Kidney (tissue), 14 donors: ENCODE measurements around the gene ENOX1. TPM values are rescaled to one million over a fixed set of nuclear protein-coding genes. Genes with fewer than 3 reads are reported as not detected.
A peak's percentile ranks its signal among the peaks of the same experiment; 100 is the strongest.

Experiments
- DNase-seq, 5 donors: peaks; one replicate each; pipeline ENCODE4 v3.0.0-alpha.2; 2013 to 2020
- FAIRE-seq: peaks from 2 replicates; lab custom pipeline; 2012; peaks lifted over from hg19 to GRCh38; lab: Jason Lieb, UNC
- H3K27ac ChIP-seq, 2 donors: one replicate each; pipeline ENCODE4 v1.7.0; 2013; ENCODE audit warnings: low read depth in 2 of 2, low read length in 2 of 2, inconsistent platforms in 1 of 2
- H3K27me3 ChIP-seq: one replicate; pipeline ENCODE4 v1.7.1; 2013; ENCODE audit warnings: low read length, inconsistent platforms; ENCODE audit not compliant: control insufficient read depth, insufficient read depth
- H3K36me3 ChIP-seq, 3 donors: one replicate each; pipeline versions ENCODE4 v1.7.0 to v1.7.1; 2013; ENCODE audit warnings: low read length in 3 of 3, control low read depth in 1 of 3, inconsistent platforms in 1 of 3; ENCODE audit not compliant: insufficient read depth in 3 of 3, control insufficient read depth in 2 of 3
- H3K4me1 ChIP-seq, 3 donors: one replicate each; pipeline versions ENCODE4 v1.7.0 to v1.7.1; 2013; ENCODE audit warnings: low read length in 3 of 3, inconsistent platforms in 1 of 3, low read depth in 1 of 3; ENCODE audit not compliant: control insufficient read depth in 2 of 3, insufficient read depth in 2 of 3
- H3K4me3 ChIP-seq, 3 donors: one replicate each; pipeline versions ENCODE4 v1.7.0 to v1.8.1; 2013; ENCODE audit warnings: low read length in 3 of 3, control low read depth in 1 of 3, inconsistent platforms in 1 of 3
- H3K9ac ChIP-seq, 3 donors: one replicate each; pipeline versions ENCODE4 v1.7.0 to v1.7.1; 2013; ENCODE audit warnings: low read length in 3 of 3, control low read depth in 1 of 3, inconsistent platforms in 1 of 3
- H3K9me3 ChIP-seq, 3 donors: one replicate each; pipeline versions ENCODE4 v1.7.0 to v1.7.1; 2013; ENCODE audit warnings: low read length in 3 of 3, control low read depth in 1 of 3, inconsistent platforms in 1 of 3; ENCODE audit not compliant: control insufficient read depth in 2 of 3, insufficient read depth in 1 of 3
- intact Hi-C: fragments of 100-400 bp; cut with DNase I; formaldehyde crosslinking; loops from one replicate; pipeline ENCODE4 v1.11.1; 2022
- polyA plus RNA-seq: library from polyadenylated mRNA; stranded (reverse); fragments of 350-450 nt; fragmentation: Illumina TruSeq; extraction: RNeasy Lipid Tissue Mini Kit (QIAGEN cat#74804); gene quantifications from one replicate; pipeline ENCODE4 v1.2.3, GENCODE V29; 2014; ENCODE audit warnings: low read depth, low replicate concordance; ENCODE audit not compliant: insufficient read depth
- total RNA-seq: library from RNA; stranded (reverse); fragmentation: NEBNext Ultra II Directional; extraction: Animal tissue kit (Norgen Biotek cat#: 25700); gene quantifications from one replicate; pipeline ENCODE4 v1.2.1, GENCODE V29; 2021
- TF ChIP-seq, protein P1 (sequence below): IDR thresholded peaks from 3 replicates; pipeline ENCODE4 v1.5.1; 2012; ENCODE audit warnings: mild to moderate bottlenecking, moderate library complexity, borderline replicate concordance; ENCODE audit not compliant: insufficient read depth; ENCODE audit errors: extremely low read depth
- donor health status: control.
- donor health status: control.
- donor health status: control.
- donor health status: control.
- donor health status: control.
- donor health status: DM: yes; HTN: yes; CAD: no.
- donor health status: Normal renal cell carcinoma (clear cell type).

The ENOX1 gene
- total and polyA plus RNA-seq, 2 donors from 2014 or later = 4.9 to 6.8 TPM

DNA sequence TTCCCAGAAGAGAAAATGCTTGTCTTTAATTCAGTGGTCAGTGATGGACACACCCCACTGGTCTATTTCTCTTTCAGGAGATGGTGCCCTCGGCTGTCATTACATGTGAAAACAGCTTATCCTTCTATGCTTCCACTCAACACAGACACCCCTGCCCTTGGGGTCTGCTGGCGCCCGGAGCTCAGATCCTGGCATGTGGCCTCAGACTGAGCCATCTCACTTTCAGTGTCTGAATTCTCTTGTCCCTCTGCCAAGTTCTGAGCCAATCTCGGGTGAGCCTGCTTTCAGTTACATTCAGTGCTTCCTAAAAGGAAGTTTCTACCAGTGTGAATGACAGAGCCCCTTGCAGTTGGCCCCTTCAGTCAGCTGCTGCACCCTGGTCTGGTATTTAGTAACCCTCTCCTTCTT, 469.8 kb downstream of the ENOX1 start:
- intact Hi-C loops = no loop called here
- Histone ChIP-seq H3K4me3 (peak overlapping the region in 1 of 3 donors; percentile 9), H3K4me1 (peaks cover 0 to 6% (median 0%) of the 10 kb centered on the region in 3 donors), H3K27me3 (no peaks in the 10 kb centered on the region), H3K27ac (no peak overlapping the region), H3K36me3 (no peaks in the 10 kb centered on the region), H3K9ac (no peak overlapping the region), H3K9me3 (no peaks in the 10 kb centered on the region)
- TF ChIP-seq, protein P1, sequence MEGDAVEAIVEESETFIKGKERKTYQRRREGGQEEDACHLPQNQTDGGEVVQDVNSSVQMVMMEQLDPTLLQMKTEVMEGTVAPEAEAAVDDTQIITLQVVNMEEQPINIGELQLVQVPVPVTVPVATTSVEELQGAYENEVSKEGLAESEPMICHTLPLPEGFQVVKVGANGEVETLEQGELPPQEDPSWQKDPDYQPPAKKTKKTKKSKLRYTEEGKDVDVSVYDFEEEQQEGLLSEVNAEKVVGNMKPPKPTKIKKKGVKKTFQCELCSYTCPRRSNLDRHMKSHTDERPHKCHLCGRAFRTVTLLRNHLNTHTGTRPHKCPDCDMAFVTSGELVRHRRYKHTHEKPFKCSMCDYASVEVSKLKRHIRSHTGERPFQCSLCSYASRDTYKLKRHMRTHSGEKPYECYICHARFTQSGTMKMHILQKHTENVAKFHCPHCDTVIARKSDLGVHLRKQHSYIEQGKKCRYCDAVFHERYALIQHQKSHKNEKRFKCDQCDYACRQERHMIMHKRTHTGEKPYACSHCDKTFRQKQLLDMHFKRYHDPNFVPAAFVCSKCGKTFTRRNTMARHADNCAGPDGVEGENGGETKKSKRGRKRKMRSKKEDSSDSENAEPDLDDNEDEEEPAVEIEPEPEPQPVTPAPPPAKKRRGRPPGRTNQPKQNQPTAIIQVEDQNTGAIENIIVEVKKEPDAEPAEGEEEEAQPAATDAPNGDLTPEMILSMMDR = no peak
- no peak for FAIRE-seq
- peak in 2 of 5 donors; percentile 21 to 70 for DNase-seq

DNA sequence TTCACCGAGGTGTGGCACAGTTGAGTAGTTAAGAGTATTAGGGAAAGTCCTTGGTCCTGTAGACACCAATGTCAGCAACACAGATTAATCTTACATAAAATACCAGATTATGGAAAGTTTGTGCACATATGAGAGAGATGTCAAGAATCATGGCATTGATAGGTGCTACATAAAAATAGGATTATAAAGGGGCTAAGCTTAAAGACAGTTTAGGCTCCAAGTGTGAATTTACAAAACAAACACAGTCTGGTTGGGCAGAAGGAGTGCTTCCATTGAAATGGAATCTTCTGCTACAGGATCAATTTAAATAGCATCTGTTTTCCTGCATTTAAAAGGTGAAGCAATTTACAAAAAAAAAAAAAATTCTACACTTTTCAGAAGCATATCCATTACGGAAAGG, 470.5 kb downstream of the ENOX1 start:
- H3K4me1 ChIP-seq = peaks cover 0 to 6% (median 0%) of the 10 kb centered on the region in 3 donors
- no peaks in the 10 kb centered on the region for H3K36me3 ChIP-seq
- DNase-seq (no peak), FAIRE-seq (no peak)
- TF ChIP-seq, protein P1 = no peak
- no peaks in the 10 kb centered on the region for H3K9me3 ChIP-seq
- H3K4me3 ChIP-seq = no peak overlapping the region
- H3K9ac ChIP-seq = no peak overlapping the region
- no peak overlapping the region for H3K27ac ChIP-seq
- intact Hi-C loops = no loop called here
- H3K27me3 ChIP-seq = no peaks in the 10 kb centered on the region

- H3K4me3 ChIP-seq = no peak overlapping the region
- no peaks in the 10 kb centered on the region for H3K9me3 ChIP-seq
- H3K27me3 ChIP-seq = no peaks in the 10 kb centered on the region
- peaks cover 0 to 6% (median 0%) of the 10 kb centered on the region in 3 donors for H3K4me1 ChIP-seq
- intact Hi-C loops = no loop called here
- H3K27ac ChIP-seq = no peak overlapping the region
- FAIRE-seq = no peak
- TF ChIP-seq, protein P1 = no peak
- DNase-seq = no peak
- no peaks in the 10 kb centered on the region for H3K36me3 ChIP-seq
- H3K9ac ChIP-seq = no peak overlapping the region
Measured at GRCh38 chr13:43315522-43315921, 471.2 kb downstream of the ENOX1 start.

- Histone ChIP-seq H3K27me3 (no peaks in the 10 kb centered on the region), H3K4me3 (no peak overlapping the region), H3K9ac (no peak overlapping the region), H3K9me3 (no peaks in the 10 kb centered on the region), H3K36me3 (no peaks in the 10 kb centered on the region), H3K27ac (no peak overlapping the region), H3K4me1 (peaks cover 0 to 3% (median 0%) of the 10 kb centered on the region in 3 donors)
- intact Hi-C loops = loop anchor here (10.0 kb wide), 1 partner anchor 495 kb away; no protein-coding TSS in a partner anchor
- TF ChIP-seq, protein P1 = no peak
- FAIRE-seq (no peak), DNase-seq (no peak)
Measured at GRCh38 chr13:43309311-43309710, 477.5 kb downstream of the ENOX1 start.
